ENCODE results near the gene NDUFB5. TPM values are rescaled to one million over a fixed set of nuclear protein-coding genes. Genes with fewer than 3 reads are reported as not detected.

Gene NDUFB5
- total and polyA plus RNA-seq, 2 donors (not counting 1 experiment from before 2014, with no cell fraction given): 16.1 to 52.9 TPM

GRCh38 chr3:179599531-179599930, 5.1 kb upstream of the NDUFB5 start:
- TF ChIP-seq EZH2 (IDR thresholded peaks at IDR 0.05; ENCODE audit: borderline replicate concordance, insufficient read depth, low read depth, low read length, poor library complexity, severe bottlenecking): no peak
- TF ChIP-seq, protein P1, sequence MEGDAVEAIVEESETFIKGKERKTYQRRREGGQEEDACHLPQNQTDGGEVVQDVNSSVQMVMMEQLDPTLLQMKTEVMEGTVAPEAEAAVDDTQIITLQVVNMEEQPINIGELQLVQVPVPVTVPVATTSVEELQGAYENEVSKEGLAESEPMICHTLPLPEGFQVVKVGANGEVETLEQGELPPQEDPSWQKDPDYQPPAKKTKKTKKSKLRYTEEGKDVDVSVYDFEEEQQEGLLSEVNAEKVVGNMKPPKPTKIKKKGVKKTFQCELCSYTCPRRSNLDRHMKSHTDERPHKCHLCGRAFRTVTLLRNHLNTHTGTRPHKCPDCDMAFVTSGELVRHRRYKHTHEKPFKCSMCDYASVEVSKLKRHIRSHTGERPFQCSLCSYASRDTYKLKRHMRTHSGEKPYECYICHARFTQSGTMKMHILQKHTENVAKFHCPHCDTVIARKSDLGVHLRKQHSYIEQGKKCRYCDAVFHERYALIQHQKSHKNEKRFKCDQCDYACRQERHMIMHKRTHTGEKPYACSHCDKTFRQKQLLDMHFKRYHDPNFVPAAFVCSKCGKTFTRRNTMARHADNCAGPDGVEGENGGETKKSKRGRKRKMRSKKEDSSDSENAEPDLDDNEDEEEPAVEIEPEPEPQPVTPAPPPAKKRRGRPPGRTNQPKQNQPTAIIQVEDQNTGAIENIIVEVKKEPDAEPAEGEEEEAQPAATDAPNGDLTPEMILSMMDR (IDR thresholded peaks at IDR 0.05): no peak
- Mint-ChIP-seq H3K27ac (no peak overlapping the region), H3K4me3 (no peak overlapping the region), H3K4me1 (peaks cover 12% of the 10 kb centered on the region), H3K27me3 (no peaks in the 10 kb centered on the region), H3K9me3 (ENCODE audit: insufficient read depth) (no peaks in the 10 kb centered on the region)
- H3K4me3 ChIP-seq (ENCODE audit: control extremely low read depth in 1 of 5, extremely low read depth in 1 of 5, insufficient read depth in 1 of 5, low read depth in 2 of 5, low read length in 4 of 5): no peak overlapping the region
- peaks cover 4 to 61% of the 10 kb centered on the region in 2 experiments for H3K36me3 ChIP-seq (replicated peaks in 1 of 2; ENCODE audit: control extremely low read depth in 1 of 2, control insufficient read depth in 1 of 2, extremely low read depth in 1 of 2, insufficient read depth in 2 of 2, low read length in 1 of 2)
- H3K27me3 ChIP-seq (replicated peaks in 1 of 4; ENCODE audit: control extremely low read depth in 1 of 4, control insufficient read depth in 3 of 4, insufficient read depth in 4 of 4, low read length in 3 of 4): no peaks in the 10 kb centered on the region
- peaks cover 53% of the 10 kb centered on the region for H3K79me2 ChIP-seq (ENCODE audit: control insufficient read depth, insufficient read depth, low read length)
- DNase-seq (no peak), ATAC-seq (ENCODE audit: low read depth) (no peak)
- no peak overlapping the region for H3K4me2 ChIP-seq (replicated peaks; ENCODE audit: low read depth, low read length, poor library complexity, severe bottlenecking)
- H3K9me3 ChIP-seq (ENCODE audit: control extremely low read depth in 1 of 3, control insufficient read depth in 2 of 3, insufficient read depth in 1 of 3, low read length in 2 of 3): no peaks in the 10 kb centered on the region
- no peak overlapping the region for H3K9ac ChIP-seq (ENCODE audit: low read length)
- 100% methylated on average over 1 of the region's 4 CpGs for WGBS (ENCODE audit: insufficient coverage)
- intact Hi-C loops (cut with micrococcal nuclease): no loop called here
- H3K27ac ChIP-seq (ENCODE audit: low read length in 2 of 2): no peak overlapping the region
- ChIA-PET CTCF (interaction anchor here (0.8 kb wide), 1 partner anchor 50 kb away, joined by 3 read pairs; no protein-coding TSS in a partner anchor), POLR2A (no interaction called here)
- no peak overlapping the region for H2AFZ ChIP-seq (ENCODE audit: insufficient read depth, low read depth, low read length, poor library complexity, severe bottlenecking)
- no peaks in the 10 kb centered on the region for H4K20me1 ChIP-seq (ENCODE audit: control insufficient read depth, insufficient read depth, low read length, poor library complexity, severe bottlenecking)
- H3K4me1 ChIP-seq (ENCODE audit: control insufficient read depth in 2 of 2, insufficient read depth in 2 of 2, low read length in 2 of 2): peaks cover 3 to 9% of the 10 kb centered on the region in 2 donors

DNA sequence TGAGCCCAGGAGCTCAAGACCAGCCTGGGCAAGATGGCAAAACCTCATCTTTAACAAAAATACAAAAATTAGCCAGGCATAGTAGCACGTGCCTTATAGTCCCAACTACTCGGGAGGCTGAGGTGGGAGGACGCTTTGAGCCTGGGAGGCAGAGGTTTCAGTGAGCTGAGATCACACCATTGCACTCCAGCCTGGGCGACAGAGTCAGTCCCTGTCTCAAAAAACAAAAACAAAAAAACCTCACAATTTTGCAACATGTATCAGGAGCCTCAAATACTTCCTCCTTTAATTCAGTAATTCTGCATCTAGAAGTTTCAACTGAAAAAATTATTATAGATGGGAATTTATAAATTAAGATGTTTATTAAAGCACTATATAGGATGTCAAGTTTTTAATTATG, 1.3 kb upstream of the NDUFB5 start:
- H3K9me3 Mint-ChIP-seq (ENCODE audit: insufficient read depth): no peaks in the 10 kb centered on the region
- WGBS (ENCODE audit: insufficient coverage): 100% methylated on average over 1 of the region's 4 CpGs
- Histone ChIP-seq H3K4me3 (ENCODE audit: control extremely low read depth in 1 of 5, extremely low read depth in 1 of 5, insufficient read depth in 1 of 5, low read depth in 2 of 5, low read length in 4 of 5) (no peak overlapping the region), H3K36me3 (replicated peaks in 1 of 2; ENCODE audit: control extremely low read depth in 1 of 2, control insufficient read depth in 1 of 2, extremely low read depth in 1 of 2, insufficient read depth in 2 of 2, low read length in 1 of 2) (peaks cover 4 to 28% of the 10 kb centered on the region in 2 experiments), H2AFZ (ENCODE audit: insufficient read depth, low read depth, low read length, poor library complexity, severe bottlenecking) (no peak overlapping the region), H3K79me2 (ENCODE audit: control insufficient read depth, insufficient read depth, low read length) (peaks cover 71% of the 10 kb centered on the region), H4K20me1 (ENCODE audit: control insufficient read depth, insufficient read depth, low read length, poor library complexity, severe bottlenecking) (no peaks in the 10 kb centered on the region), H3K27me3 (replicated peaks in 1 of 4; ENCODE audit: control extremely low read depth in 1 of 4, control insufficient read depth in 3 of 4, insufficient read depth in 4 of 4, low read length in 3 of 4) (no peaks in the 10 kb centered on the region), H3K4me1 (ENCODE audit: control insufficient read depth in 2 of 2, insufficient read depth in 2 of 2, low read length in 2 of 2) (peaks cover 27 to 33% of the 10 kb centered on the region in 2 donors), H3K4me2 (replicated peaks; ENCODE audit: low read depth, low read length, poor library complexity, severe bottlenecking) (peak overlapping the region; percentile 86), H3K27ac (ENCODE audit: low read length in 2 of 2) (no peak overlapping the region), H3K9me3 (ENCODE audit: control extremely low read depth in 1 of 3, control insufficient read depth in 2 of 3, insufficient read depth in 1 of 3, low read length in 2 of 3) (no peaks in the 10 kb centered on the region), H3K9ac (ENCODE audit: low read length) (no peak overlapping the region)
- POLR2A ChIA-PET: no interaction called here
- H3K27me3 Mint-ChIP-seq: no peaks in the 10 kb centered on the region
- TF ChIP-seq EZH2 (IDR thresholded peaks at IDR 0.05; ENCODE audit: borderline replicate concordance, insufficient read depth, low read depth, low read length, poor library complexity, severe bottlenecking): no peak
- TF ChIP-seq, protein P1 (IDR thresholded peaks at IDR 0.05): no peak
- peak overlapping the region; percentile 99 for H3K4me3 Mint-ChIP-seq
- H3K27ac Mint-ChIP-seq: no peak overlapping the region
- no peak for DNase-seq
- peaks cover 41% of the 10 kb centered on the region for H3K4me1 Mint-ChIP-seq
- ATAC-seq (ENCODE audit: low read depth): no peak
- intact Hi-C loops (cut with micrococcal nuclease): loop anchor here (5.0 kb wide), 2 partner anchors 151 to 586 kb away; partner anchors contain the start of gene GNB4
- CTCF ChIA-PET: interaction anchor here (0.7 kb wide), 1 partner anchor 185 kb away, joined by 3 read pairs; no protein-coding TSS in a partner anchor
